Dendritic cell treated with granulocyte-macrophage colony-stimulating factor and Interleukin-4, amounts not matched to agents 40 ng/mL and 50 ng/mL, for 4 days (primary cell): ENCODE results near the gene ZFHX3.

Source experiments
- H3K27ac Mint-ChIP-seq: one replicate; pipeline ENCODE4 v1.8.0; 2022; ENCODE audit warnings: mild to moderate bottlenecking, mixed read lengths
- H3K27me3 Mint-ChIP-seq: one replicate; pipeline ENCODE4 v1.8.0; 2022; ENCODE audit warnings: mild to moderate bottlenecking, mixed read lengths
- H3K36me3 Mint-ChIP-seq: one replicate; pipeline ENCODE4 v1.8.0; 2022; ENCODE audit warnings: low read depth, mixed read lengths
- H3K4me1 Mint-ChIP-seq: one replicate; pipeline ENCODE4 v1.8.0; 2022; ENCODE audit warnings: low read depth, mixed read lengths
- H3K4me3 Mint-ChIP-seq: one replicate; pipeline ENCODE4 v1.8.0; 2022; ENCODE audit warnings: mild to moderate bottlenecking, moderate library complexity, mixed read lengths
- H3K9me3 Mint-ChIP-seq: one replicate; pipeline ENCODE4 v1.8.0; 2022; ENCODE audit warnings: mixed read lengths
- intact Hi-C: fragments of 100-400 bp; cut with micrococcal nuclease; formaldehyde crosslinking; loops from one replicate; pipeline ENCODE4 v1.15.0; 2022

Gene ZFHX3

DNA sequence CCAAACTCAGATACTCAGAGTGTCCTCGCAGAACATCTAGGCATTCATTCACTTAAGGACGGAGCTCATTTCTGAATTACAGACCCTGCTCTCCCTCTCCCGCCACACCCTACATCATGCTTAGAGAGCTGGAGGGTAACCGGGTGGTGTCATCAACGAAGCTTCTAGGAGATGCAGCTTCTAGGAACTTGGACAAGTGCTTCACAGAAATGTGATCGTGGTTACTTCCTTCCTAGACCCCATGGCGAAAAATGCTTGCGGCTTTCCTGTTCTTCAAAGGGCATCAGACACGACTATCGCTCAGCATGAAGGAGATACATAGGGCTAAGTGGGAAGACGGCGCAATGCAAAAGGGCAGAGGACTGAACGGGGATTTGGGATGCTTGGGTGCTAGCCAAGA is 126.8 kb downstream of the ZFHX3 start:
- intact Hi-C loops, result no loop called here
- Mint-ChIP-seq H3K4me1 (peaks cover 45% of the 10 kb centered on the region), H3K36me3 (no peaks in the 10 kb centered on the region), H3K9me3 (no peaks in the 10 kb centered on the region), H3K4me3 (peak overlapping the region; percentile 8), H3K27me3 (no peaks in the 10 kb centered on the region), H3K27ac (peak overlapping the region; percentile 46)

DNA sequence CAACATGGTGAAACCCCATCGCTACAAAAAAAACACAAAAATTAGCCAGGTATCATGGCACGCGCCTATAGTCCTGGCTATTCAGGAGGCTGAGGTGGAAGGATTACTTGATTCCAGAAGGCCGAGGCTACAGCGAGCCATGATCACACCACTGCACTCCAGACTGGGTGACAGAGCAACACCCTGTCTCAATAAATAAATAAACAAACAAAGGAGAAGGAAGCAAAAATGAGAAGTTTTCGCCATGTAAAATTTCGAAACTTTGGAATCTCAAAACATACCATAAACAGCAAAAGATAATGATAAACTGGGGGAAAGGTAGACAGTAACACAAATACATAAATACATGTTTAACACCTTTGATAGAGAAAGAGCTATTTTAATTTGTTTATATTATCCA is 130.9 kb downstream of the ZFHX3 start:
- intact Hi-C loops, result no loop called here
- Mint-ChIP-seq H3K4me3 (no peak overlapping the region), H3K27me3 (no peaks in the 10 kb centered on the region), H3K36me3 (no peaks in the 10 kb centered on the region), H3K9me3 (no peaks in the 10 kb centered on the region), H3K4me1 (peaks cover 26% of the 10 kb centered on the region), H3K27ac (no peak overlapping the region)

DNA sequence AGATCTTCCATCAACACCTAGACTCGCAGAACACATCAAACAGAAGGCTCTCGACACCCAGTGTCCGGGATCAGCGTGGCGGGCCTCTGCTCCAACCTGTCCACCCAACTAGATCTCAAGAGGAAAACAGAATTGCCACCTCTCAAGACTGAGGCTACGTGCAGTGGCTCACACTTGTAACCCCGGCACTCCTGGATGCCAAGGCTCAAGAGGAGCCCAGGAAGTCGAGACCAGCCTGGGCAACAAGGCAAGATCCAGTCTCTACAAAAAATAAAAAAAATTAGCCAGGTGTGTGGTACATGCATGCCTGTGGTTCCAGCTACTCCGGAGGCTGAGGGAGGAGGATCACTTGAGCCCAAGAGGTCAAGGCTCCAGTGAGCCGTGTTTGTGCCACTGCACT is 132.6 kb downstream of the ZFHX3 start:
- Mint-ChIP-seq H3K4me1 (peaks cover 13% of the 10 kb centered on the region), H3K4me3 (no peak overlapping the region), H3K9me3 (no peaks in the 10 kb centered on the region), H3K27me3 (no peaks in the 10 kb centered on the region), H3K27ac (no peak overlapping the region), H3K36me3 (no peaks in the 10 kb centered on the region)
- intact Hi-C loops, result no loop called here

DNA sequence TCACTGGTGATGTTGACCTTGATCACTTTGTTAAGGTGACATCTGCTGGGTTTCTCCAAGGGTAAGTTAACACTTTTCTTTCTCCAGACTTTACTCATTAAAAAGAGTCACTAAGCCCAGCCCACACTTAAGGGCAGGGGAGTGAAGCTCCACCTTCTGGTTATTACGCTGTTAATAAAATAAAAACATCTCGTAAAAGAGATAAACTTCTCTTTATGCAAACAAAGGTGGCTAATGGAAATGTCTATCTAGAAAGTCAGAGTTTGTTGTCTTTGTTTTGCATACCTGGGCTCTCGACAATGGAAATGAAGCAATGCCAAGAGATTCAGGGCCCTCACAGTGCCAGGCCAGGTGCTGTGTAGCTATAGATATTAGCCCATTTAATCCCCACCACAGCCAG is 134.4 kb downstream of the ZFHX3 start:
- Mint-ChIP-seq H3K27ac (no peak overlapping the region), H3K4me3 (no peak overlapping the region), H3K36me3 (no peaks in the 10 kb centered on the region), H3K9me3 (no peaks in the 10 kb centered on the region), H3K4me1 (peaks cover 13% of the 10 kb centered on the region), H3K27me3 (no peaks in the 10 kb centered on the region)
- intact Hi-C loops, result no loop called here

DNA sequence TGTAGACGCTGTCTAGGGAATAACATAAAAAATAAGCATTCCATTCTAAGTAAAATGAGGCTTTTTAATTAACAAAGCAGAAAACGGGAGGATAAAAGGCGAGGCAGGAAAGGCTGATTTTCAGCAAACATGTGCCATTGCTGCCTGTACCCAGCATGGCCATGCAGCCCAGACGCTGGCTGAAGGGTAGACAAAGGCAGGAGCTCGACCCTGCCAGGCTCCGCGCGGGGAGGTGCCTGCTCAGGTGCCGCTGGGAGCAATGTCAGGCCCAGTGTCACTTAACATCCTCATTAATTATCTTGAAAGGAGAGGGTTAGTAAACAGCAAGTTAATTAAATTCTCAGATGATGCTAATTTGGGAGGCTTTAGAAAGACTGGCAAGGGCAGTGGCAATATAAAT is 136.0 kb downstream of the ZFHX3 start:
- intact Hi-C loops, result no loop called here
- H3K4me3 Mint-ChIP-seq, result no peak overlapping the region
- no peak overlapping the region for H3K27ac Mint-ChIP-seq
- no peaks in the 10 kb centered on the region for H3K36me3 Mint-ChIP-seq
- peaks cover 13% of the 10 kb centered on the region for H3K4me1 Mint-ChIP-seq
- no peaks in the 10 kb centered on the region for H3K9me3 Mint-ChIP-seq
- no peaks in the 10 kb centered on the region for H3K27me3 Mint-ChIP-seq

DNA sequence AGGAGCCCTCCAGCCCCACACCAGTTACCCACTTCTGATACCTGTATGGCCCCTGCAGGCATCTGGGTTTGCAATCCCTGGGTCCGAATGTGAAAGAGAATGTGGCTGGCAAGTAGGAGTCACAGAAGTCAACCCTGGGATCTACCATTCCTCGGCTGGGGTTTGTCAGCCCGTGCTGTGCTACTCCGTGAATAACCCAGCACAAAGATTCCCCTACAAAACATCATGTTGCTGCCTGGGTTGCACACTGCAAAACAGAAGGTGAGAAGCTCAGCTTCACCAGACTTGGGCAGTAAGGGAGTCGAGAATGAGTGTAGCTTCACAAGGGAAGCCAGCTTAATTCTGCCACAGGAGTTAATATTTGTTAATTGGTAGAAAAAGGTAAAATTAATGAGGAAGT is 137.1 kb downstream of the ZFHX3 start:
- Mint-ChIP-seq H3K36me3 (no peaks in the 10 kb centered on the region), H3K27me3 (no peaks in the 10 kb centered on the region), H3K4me1 (peaks cover 5% of the 10 kb centered on the region), H3K9me3 (no peaks in the 10 kb centered on the region), H3K27ac (no peak overlapping the region), H3K4me3 (no peak overlapping the region)
- intact Hi-C loops, result no loop called here

DNA sequence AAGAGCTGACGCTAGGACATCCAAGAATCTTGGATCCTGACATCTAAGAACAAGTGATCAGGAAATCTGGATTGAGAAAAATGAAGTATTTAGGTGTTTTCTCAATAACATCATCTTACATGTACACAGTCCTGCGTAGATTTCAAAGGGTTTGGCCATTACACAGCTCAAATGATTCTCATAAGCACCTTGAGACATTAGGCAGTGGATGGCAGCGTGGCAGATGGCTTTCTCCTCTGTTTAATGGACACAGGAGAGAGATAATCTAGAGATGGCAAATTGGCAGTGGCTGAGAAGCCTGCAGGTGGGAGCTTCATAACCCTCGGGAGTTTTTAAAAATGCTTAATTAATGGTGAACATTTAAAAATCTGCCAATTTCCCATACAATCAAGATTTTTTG is 137.5 kb downstream of the ZFHX3 start:
- Mint-ChIP-seq H3K4me1 (peaks cover 5% of the 10 kb centered on the region), H3K9me3 (no peaks in the 10 kb centered on the region), H3K27ac (no peak overlapping the region), H3K36me3 (no peaks in the 10 kb centered on the region), H3K27me3 (no peaks in the 10 kb centered on the region), H3K4me3 (no peak overlapping the region)
- intact Hi-C loops, result no loop called here

DNA sequence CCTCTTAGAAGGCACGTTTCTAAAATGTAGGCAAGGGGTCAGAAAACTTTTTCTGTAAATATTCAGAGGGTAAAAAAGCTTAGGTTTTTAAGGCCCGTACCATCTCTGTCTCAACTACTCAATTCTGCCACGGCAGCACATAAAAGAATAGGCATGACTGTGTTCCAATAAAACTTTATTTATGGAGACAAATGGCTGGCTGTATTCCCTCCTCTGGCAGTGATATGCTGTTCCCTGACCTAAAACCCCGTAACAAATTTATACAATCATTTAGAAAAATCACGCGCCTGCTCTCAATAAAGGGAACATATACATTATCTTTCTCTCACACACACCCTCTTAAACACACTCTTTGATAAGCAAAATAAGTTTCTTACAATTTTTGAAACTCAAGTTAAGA is 138.7 kb downstream of the ZFHX3 start:
- H3K36me3 Mint-ChIP-seq, result no peaks in the 10 kb centered on the region

DNA sequence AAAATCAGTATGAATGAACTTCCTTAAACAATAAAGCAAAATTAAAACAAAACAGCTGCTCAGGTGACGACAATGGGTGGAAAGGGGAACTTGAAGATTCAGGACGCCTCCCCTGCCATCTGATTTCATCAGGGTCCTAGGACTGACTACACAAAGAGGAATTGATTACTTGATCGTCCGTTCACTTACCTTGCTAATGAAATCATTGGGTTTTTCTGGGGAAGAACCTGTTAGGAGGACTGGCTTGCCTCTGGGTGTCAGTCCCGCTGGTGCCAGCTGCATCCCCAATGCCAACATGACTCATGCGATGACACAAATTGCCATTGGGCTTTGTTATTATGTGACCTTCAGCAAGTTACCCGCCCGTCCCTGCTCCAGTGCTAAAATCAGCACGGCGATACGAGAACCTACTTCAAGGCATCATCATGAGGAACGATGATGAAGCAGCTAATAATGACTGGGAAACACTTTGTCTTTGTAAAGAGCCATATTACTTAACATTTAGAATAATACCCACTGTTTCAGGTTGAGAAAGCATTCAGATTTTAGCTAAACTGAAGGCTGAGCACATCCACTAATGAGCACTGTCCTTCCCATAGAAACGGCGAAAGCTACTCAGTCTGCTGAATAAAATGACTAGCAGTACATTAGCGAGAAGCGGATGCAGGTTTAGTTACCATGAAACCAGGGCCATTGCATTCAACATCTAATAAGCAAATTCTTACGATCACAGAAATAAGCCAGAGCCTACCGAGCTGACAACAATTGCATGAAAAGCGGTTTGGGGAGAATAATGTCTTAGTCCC is 139.4 kb downstream of the ZFHX3 start:
- Mint-ChIP-seq H3K27me3 (no peaks in the 10 kb centered on the region), H3K4me3 (no peak overlapping the region), H3K27ac (no peak overlapping the region), H3K36me3 (no peaks in the 10 kb centered on the region), H3K9me3 (no peaks in the 10 kb centered on the region), H3K4me1 (peaks cover 5% of the 10 kb centered on the region)
- intact Hi-C loops, result no loop called here

More for the DNA sequence above, 138.7 kb downstream of the ZFHX3 start:
- H3K9me3 Mint-ChIP-seq, result no peaks in the 10 kb centered on the region
- no peaks in the 10 kb centered on the region for H3K27me3 Mint-ChIP-seq
- H3K4me3 Mint-ChIP-seq, result no peak overlapping the region
- intact Hi-C loops, result no loop called here
- H3K4me1 Mint-ChIP-seq, result peaks cover 5% of the 10 kb centered on the region
- no peak overlapping the region for H3K27ac Mint-ChIP-seq

DNA sequence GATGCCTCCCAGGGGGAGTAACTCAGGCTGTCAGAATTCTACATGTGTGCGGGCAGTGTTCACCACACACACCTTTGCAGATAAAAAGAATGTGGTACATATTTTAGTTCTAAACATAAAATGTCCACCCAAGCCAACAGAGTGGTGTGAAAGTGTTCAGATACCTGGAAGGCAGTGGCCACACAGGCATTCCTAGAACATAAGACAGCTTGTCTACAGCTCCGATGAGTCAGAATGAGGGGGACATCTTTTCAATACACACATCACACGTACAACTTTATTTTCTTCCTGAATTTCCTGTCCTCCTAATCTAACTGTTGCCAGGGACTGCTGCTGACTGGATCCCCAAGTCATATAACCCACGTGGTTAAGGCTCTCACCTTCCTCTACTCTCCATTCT is 142.3 kb downstream of the ZFHX3 start:
- no peak overlapping the region for H3K4me3 Mint-ChIP-seq
- intact Hi-C loops, result no loop called here
- no peak overlapping the region for H3K27ac Mint-ChIP-seq
- peaks cover 5% of the 10 kb centered on the region for H3K4me1 Mint-ChIP-seq
- H3K27me3 Mint-ChIP-seq, result no peaks in the 10 kb centered on the region
- H3K9me3 Mint-ChIP-seq, result no peaks in the 10 kb centered on the region
- H3K36me3 Mint-ChIP-seq, result peaks cover 16% of the 10 kb centered on the region

DNA sequence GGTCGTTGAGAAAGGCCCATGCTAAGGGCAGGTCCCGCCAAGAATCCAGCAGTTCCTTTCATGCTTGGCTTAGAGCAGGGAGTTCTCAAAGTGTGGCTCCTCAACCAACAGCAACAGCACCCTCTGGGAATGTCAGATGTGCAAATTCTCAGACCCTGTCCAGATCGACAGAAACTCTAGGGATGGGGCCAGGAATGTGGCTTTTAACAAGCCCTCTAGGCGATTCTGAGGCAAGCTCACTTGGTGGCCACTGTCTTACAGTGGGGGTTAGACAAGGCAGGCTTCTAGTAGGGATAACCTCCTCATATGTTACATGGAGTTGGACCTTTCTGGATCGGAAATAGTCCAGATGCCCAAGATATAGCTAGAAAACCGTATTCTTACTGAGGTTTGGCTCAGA is 144.8 kb downstream of the ZFHX3 start:
- intact Hi-C loops, result no loop called here
- H3K4me1 Mint-ChIP-seq, result peaks cover 13% of the 10 kb centered on the region
- H3K27ac Mint-ChIP-seq, result no peak overlapping the region
- no peaks in the 10 kb centered on the region for H3K27me3 Mint-ChIP-seq
- no peaks in the 10 kb centered on the region for H3K9me3 Mint-ChIP-seq
- peaks cover 19% of the 10 kb centered on the region for H3K36me3 Mint-ChIP-seq
- H3K4me3 Mint-ChIP-seq, result no peak overlapping the region

DNA sequence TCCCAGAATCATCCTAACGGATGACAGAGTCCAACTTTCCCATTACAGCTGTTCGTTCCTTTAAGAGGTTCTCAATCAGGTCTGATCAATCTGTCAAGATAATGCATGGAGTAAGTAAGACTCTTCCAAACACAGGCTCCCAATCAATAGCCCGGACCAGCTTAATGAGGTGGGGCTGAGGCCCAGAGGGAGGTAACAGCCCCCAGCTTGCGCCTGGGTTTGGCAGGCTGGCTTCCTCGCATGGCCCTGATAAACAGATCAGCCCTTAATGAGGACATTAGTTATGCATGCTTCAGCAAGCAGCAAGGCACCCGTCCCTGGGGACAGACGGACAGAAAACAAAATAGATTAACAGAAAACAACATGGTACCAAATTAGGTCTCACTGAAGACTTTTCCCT is 145.7 kb downstream of the ZFHX3 start:
- no peaks in the 10 kb centered on the region for H3K9me3 Mint-ChIP-seq
- peaks cover 23% of the 10 kb centered on the region for H3K36me3 Mint-ChIP-seq
- H3K27ac Mint-ChIP-seq, result no peak overlapping the region
- no peak overlapping the region for H3K4me3 Mint-ChIP-seq
- peaks cover 8% of the 10 kb centered on the region for H3K4me1 Mint-ChIP-seq
- H3K27me3 Mint-ChIP-seq, result no peaks in the 10 kb centered on the region
- intact Hi-C loops, result no loop called here

DNA sequence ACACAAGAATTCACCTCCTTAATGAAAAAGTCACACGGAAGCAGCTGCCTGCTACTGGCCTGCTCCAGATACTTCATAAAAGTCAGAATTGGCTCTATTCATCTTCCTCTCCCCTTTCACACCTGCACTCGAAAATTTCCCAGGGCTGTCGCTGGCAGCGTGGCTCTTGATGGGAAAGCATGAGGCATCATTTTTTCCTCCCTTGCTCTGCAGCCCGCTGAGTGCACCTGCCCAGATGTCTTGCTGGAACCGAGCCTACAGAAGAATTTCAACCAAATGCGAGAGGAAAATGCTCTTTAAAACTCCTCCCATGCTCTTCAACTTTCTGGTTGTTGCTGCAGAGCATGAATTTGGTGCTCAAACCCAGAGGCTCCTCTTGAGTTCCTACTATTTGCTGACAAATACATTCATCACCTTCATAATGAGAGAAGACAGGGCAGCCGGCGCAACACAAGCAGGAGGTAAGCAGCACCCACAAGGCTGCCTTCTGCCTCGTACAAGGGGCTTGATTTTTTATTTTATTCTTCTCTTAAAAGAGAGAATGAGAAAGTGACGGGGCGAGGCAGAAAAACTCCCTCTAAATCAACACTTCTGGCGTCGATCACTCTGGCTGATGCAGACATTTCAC is 146.8 kb downstream of the ZFHX3 start:
- intact Hi-C loops, result no loop called here
- Mint-ChIP-seq H3K4me3 (no peak overlapping the region), H3K27me3 (no peaks in the 10 kb centered on the region), H3K4me1 (peaks cover 12% of the 10 kb centered on the region), H3K9me3 (no peaks in the 10 kb centered on the region), H3K27ac (no peak overlapping the region), H3K36me3 (peaks cover 26% of the 10 kb centered on the region)

DNA sequence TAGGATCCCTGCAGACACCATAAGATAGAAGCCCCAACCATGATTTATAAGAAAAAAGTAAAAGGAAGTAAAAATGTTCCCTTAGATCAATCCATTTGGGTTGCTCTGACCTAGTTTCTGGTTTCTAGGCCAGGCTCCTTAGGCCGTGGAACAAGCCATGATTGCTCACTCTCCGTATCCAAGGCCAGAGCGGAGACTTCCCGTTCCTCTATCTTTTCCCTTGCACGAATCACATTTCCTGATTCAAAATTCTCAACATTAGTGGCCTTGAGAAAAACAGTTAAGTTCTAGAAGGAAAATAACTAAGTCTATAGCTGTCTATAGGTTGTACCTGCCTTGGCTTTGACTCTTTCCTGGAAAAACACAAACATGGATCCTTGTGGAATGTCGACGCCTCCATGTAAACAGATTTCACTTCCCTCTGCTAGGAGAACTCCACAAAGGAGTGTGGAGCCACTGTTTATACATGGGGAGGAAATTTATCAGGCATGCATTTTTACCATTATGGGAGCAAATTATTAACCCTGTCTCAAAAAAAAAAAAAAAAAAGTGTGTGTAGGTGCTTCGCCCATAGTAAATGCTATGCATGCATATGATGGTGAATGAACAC is 149.6 kb downstream of the ZFHX3 start:
- intact Hi-C loops, result no loop called here
- peaks cover 46% of the 10 kb centered on the region for H3K36me3 Mint-ChIP-seq
- H3K27ac Mint-ChIP-seq, result no peak overlapping the region
- H3K4me3 Mint-ChIP-seq, result no peak overlapping the region
- H3K27me3 Mint-ChIP-seq, result no peaks in the 10 kb centered on the region
- H3K9me3 Mint-ChIP-seq, result no peaks in the 10 kb centered on the region
- peaks cover 18% of the 10 kb centered on the region for H3K4me1 Mint-ChIP-seq
